ENCODE data around the gene PARVA. TPM values are rescaled to one million over a fixed set of nuclear protein-coding genes. Genes with fewer than 3 reads are reported as not detected.

PARVA gene
- total RNA-seq, 1 experiment from 2014 or later, result 36.7 TPM

DNA sequence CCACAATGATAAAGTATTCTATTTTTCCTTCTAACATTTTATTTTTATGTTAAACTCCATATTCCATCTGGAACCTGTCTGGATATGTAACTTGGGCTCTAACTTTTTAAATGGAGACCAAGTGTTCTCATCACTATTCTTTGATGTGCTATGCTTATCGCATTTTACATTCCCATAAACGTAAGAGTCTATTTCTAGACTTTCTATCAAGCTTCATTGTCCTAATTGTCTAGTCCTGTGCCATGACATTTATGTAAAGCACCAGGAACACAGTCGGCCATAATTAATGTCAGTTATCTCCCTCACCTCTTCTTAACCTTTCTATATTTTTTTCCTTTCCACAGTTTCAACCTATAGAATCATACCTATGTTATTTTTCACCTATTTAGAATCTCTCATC is 183.0 kb downstream of the PARVA start:
- Mint-ChIP-seq H3K4me1 (ENCODE audit: insufficient read depth, unreplicated experiment) (peaks cover 19% of the 10 kb centered on the region), H3K36me3 (ENCODE audit: insufficient read depth, unreplicated experiment) (no peaks in the 10 kb centered on the region), H3K4me3 (ENCODE audit: unreplicated experiment) (no peak overlapping the region), H3K27ac (ENCODE audit: low read depth, unreplicated experiment) (no peak overlapping the region), H3K9me3 (ENCODE audit: unreplicated experiment) (no peaks in the 10 kb centered on the region), H3K27me3 (ENCODE audit: insufficient read depth, unreplicated experiment) (no peaks in the 10 kb centered on the region)
- DNase-seq (ENCODE audit: unreplicated experiment), result no peak
- ChIA-PET CTCF (interaction anchor here (0.6 kb wide), 2 partner anchors 368 to 1073 kb away, joined by 3 read pairs; no protein-coding TSS in a partner anchor), POLR2A (no interaction called here)
- TF ChIP-seq, protein P1, sequence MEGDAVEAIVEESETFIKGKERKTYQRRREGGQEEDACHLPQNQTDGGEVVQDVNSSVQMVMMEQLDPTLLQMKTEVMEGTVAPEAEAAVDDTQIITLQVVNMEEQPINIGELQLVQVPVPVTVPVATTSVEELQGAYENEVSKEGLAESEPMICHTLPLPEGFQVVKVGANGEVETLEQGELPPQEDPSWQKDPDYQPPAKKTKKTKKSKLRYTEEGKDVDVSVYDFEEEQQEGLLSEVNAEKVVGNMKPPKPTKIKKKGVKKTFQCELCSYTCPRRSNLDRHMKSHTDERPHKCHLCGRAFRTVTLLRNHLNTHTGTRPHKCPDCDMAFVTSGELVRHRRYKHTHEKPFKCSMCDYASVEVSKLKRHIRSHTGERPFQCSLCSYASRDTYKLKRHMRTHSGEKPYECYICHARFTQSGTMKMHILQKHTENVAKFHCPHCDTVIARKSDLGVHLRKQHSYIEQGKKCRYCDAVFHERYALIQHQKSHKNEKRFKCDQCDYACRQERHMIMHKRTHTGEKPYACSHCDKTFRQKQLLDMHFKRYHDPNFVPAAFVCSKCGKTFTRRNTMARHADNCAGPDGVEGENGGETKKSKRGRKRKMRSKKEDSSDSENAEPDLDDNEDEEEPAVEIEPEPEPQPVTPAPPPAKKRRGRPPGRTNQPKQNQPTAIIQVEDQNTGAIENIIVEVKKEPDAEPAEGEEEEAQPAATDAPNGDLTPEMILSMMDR (IDR thresholded peaks at IDR 0.05; ENCODE audit: unreplicated experiment), result no peak
- BruUV-seq (replicated peaks), result no TSS peak
- intact Hi-C loops (cut with micrococcal nuclease), result no loop called here

DNA sequence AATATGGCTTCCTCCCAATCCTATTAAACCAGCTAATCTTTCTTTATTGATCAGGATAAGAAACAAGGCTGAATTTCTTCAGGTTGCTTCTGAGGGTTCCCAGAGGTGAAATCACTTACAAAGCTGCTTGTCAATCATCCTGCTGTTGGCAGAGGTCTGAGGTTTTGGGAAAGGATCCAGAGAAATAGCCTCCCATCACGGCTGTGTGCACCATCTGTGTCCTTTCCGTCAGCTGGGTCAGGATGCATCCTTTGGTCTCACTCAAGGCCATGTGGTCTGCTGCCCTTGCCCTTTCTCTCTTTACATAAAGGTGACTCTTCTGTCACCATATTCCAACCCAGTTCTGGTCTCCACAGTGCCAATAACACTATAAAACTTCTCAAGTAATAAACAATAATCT is 183.5 kb downstream of the PARVA start:
- ChIA-PET CTCF (interaction anchor here (0.6 kb wide), 2 partner anchors 368 to 1074 kb away, joined by 3 read pairs; no protein-coding TSS in a partner anchor), POLR2A (interaction anchor here (0.6 kb wide), 1 partner anchor 26 kb away, joined by 3 read pairs; no protein-coding TSS in a partner anchor)
- H3K27ac Mint-ChIP-seq (ENCODE audit: low read depth, unreplicated experiment), result no peak overlapping the region
- H3K4me3 Mint-ChIP-seq (ENCODE audit: unreplicated experiment), result no peak overlapping the region
- intact Hi-C loops (cut with micrococcal nuclease), result no loop called here
- peaks cover 16% of the 10 kb centered on the region for H3K4me1 Mint-ChIP-seq (ENCODE audit: insufficient read depth, unreplicated experiment)
- TF ChIP-seq, protein P1 (IDR thresholded peaks at IDR 0.05; ENCODE audit: unreplicated experiment), result no peak
- no peaks in the 10 kb centered on the region for H3K9me3 Mint-ChIP-seq (ENCODE audit: unreplicated experiment)
- BruUV-seq (replicated peaks), result no TSS peak
- H3K27me3 Mint-ChIP-seq (ENCODE audit: insufficient read depth, unreplicated experiment), result no peaks in the 10 kb centered on the region
- DNase-seq (ENCODE audit: unreplicated experiment), result no peak
- no peaks in the 10 kb centered on the region for H3K36me3 Mint-ChIP-seq (ENCODE audit: insufficient read depth, unreplicated experiment)

DNA sequence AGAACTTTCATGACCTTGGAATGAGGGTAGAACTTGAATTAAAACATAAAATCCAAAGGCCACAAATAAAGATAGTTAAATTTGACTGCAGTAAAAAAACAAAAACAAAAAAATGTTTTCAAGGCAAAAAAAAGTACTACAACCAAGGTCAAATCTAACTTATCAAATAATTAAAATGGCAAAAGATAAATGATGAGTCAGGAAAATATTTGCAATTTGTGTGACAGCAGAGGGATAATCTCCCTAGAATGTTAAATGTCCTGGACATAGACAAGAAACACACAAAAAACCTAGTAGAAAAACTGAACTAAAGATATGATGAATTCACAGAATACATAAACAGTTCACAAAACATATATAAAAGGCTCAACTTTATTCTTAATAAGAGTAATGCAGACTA is 186.6 kb downstream of the PARVA start:
- Mint-ChIP-seq H3K27ac (ENCODE audit: low read depth, unreplicated experiment) (no peak overlapping the region), H3K9me3 (ENCODE audit: unreplicated experiment) (no peaks in the 10 kb centered on the region), H3K4me3 (ENCODE audit: unreplicated experiment) (no peak overlapping the region), H3K27me3 (ENCODE audit: insufficient read depth, unreplicated experiment) (no peaks in the 10 kb centered on the region), H3K36me3 (ENCODE audit: insufficient read depth, unreplicated experiment) (no peaks in the 10 kb centered on the region), H3K4me1 (ENCODE audit: insufficient read depth, unreplicated experiment) (no peaks in the 10 kb centered on the region)
- intact Hi-C loops (cut with micrococcal nuclease), result no loop called here
- ChIA-PET CTCF (interaction anchor here (0.8 kb wide), 1 partner anchor 10 kb away, joined by 3 read pairs; no protein-coding TSS in a partner anchor), POLR2A (interaction anchor here (0.6 kb wide), 1 partner anchor 348 kb away, joined by 3 read pairs; no protein-coding TSS in a partner anchor)
- BruUV-seq (replicated peaks), result no TSS peak
- TF ChIP-seq, protein P1 (IDR thresholded peaks at IDR 0.05; ENCODE audit: unreplicated experiment), result no peak
- DNase-seq (ENCODE audit: unreplicated experiment), result no peak

DNA sequence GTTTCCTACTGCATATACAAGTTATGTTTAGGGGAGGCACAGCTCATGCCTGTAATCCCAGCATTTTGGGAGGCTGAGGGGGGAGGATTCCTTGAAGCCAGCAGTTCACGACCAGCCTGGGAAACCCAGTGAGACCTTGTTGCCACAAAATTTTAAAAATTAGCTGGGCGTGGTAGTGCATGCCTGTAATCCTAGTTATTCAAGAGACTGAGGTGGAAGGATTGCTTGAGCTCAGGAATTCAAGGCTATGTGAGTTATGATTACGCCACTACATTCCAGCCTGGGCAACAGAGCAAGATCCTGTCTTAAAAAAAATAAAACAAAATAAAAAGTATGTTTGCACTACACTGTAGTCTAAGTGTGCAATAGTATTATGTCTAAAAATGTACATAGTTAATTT is 188.0 kb downstream of the PARVA start:
- no TSS peak for BruUV-seq (replicated peaks)
- no peak for DNase-seq (ENCODE audit: unreplicated experiment)
- POLR2A ChIA-PET, result interaction anchor here (0.6 kb wide), 1 partner anchor 1298 kb away, joined by 4 read pairs; no protein-coding TSS in a partner anchor
- Mint-ChIP-seq H3K27me3 (ENCODE audit: insufficient read depth, unreplicated experiment) (no peaks in the 10 kb centered on the region), H3K4me3 (ENCODE audit: unreplicated experiment) (no peak overlapping the region), H3K36me3 (ENCODE audit: insufficient read depth, unreplicated experiment) (no peaks in the 10 kb centered on the region), H3K27ac (ENCODE audit: low read depth, unreplicated experiment) (no peak overlapping the region), H3K9me3 (ENCODE audit: unreplicated experiment) (no peaks in the 10 kb centered on the region), H3K4me1 (ENCODE audit: insufficient read depth, unreplicated experiment) (no peaks in the 10 kb centered on the region)
- TF ChIP-seq, protein P1 (IDR thresholded peaks at IDR 0.05; ENCODE audit: unreplicated experiment), result no peak
- CTCF ChIA-PET, result no interaction called here
- intact Hi-C loops (cut with micrococcal nuclease), result no loop called here

Measured in MCF 10A (cell line).